DMS53 treated with DMSO at 0.1 percent for 48 hours (cell line): ENCODE measurements around the gene CKLF.
"Not testable (repeated sequence)": the region's sequence is repeated elsewhere in the genome, so short reads cannot be mapped to it uniquely, and the experiment has no call there.

Experiments
- DNase-seq: peaks from one replicate; lab custom pipeline; 2025; ENCODE audit not compliant: unreplicated experiment; lab: John Stamatoyannopoulos, UW

The CKLF gene

DNA sequence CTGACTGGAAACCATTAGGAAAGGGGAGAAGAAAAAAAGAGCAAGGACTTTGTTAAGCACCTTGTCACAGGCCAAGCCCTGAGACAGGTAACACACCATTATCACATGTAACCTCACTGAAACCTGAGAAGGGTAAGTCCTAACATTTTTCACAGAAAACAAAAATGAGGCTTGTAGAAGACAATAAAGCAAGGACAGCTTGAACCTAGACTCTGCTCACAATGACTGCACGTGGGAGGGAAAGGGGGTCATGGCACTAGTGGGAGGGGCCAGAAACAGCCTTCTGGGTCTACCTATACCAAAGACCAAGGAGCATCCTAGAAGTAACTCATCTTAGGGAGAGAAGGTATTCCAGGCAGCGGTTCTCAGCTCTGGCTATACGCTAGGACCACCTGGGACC, 10.0 kb upstream of the CKLF start:
- DNase-seq: no peak

DNA sequence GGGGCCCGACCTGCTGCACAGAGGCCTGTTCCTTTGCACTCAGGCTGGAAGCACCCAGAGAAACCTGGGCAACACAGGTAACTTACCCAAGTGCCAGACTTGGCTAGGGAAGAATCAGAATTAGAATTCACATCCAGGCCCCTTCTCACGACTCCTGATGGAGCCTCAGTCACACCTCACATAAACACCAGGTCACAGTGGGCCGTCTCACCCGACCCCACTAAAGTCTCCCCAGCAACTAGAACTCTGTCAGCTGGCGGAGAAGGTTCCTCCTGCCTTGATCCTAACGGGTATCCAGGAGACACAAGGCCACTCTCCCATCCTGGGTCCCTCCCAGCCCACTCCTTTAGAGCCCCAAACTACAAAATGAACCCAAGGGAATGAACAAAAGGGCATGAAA, 8.8 kb upstream of the CKLF start:
- DNase-seq: no peak

DNA sequence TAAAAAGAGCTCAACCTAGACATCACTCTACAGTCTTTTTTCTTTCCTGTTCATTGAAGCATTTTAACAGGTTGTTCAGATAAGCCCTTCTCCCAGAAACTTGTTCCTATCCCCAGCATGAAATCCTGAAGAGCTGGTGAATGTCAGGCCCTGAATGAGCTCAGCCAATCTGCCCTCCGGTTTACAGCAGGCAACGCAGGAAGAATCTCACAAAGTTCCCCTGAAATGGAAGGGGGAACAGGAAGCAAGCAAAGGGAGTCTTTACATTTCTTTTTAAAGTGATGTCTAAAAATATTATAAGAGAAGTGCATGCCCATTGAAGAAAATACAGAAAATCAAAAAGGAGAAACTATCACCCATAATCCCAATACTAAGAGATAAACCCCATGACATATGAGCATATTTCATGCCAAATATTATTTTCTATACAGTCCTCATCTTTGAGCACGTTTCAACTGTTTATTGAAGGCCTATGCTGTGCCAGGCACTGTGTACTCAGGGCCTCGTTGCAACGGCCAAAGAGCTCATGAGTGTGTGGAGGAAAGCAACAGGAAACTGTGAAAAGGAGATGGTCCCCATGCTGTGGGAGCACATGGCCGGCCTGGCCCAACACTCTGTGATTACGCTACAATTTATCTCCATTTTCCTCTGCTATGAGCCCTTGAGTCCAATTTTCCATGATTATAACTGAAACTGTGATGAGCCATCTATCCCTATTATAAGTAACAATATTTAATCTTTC, 8.2 kb upstream of the CKLF start:
- DNase-seq: no peak

DNA sequence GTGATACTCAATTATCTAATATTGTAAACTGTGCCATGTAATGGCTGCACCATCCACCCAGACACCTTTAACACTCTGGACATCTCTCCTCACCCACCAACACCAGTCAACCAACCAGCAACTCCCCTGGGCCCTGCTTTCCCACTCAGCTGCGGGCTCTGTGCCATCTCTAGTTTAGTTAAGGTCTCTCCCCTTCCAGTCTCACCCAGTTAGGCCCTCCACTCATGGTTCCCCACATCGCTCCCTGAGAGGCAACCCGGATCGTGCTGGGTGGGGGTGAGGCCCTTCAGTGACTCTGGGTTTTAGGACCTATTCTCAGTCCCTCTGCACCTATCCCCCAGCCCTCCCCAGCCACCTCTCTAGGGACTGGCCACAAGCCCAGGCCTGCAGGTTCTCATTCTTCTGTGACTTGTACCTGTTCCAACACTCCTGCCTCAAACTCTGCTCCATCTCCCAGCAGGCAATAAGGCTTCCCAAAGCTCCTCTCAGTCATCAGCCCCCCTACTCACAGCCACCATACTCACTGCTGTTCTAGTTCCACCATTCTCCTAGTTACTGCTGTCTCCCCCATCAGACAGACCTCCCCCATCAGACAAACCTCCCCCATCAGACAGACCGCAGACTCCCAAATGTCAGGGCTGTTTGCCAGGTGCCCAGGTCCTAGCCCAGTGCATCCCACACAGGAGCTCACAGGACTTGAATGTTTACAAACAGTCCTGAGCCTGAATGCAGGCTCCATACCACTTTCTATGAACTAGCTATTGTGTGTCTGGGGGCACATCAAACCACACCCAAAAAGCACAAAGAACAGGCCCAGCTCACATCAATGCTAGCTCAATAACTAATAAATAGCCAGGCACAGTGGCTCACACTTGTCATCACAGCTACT, 5.0 kb upstream of the CKLF start:
- no peak for DNase-seq

DNA sequence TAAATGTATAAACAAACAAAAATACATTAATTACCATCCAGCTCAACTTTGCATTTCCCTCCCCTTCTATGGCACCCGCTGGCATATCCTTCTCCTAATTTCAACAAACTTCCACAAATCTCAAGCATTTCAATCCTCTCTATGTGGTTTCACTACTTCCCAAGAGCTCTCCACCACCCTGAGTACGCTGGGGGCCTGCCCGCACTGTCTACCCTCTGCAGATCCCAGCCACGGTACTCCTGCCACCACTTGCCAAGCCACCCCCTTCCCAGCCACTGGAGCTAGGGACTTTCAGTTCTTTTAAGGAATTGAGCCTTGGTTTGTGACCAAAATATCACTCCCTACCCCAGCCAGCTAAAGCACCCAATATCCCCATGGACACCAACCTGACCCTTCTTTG, 4.3 kb upstream of the CKLF start:
- DNase-seq: no peak

DNA sequence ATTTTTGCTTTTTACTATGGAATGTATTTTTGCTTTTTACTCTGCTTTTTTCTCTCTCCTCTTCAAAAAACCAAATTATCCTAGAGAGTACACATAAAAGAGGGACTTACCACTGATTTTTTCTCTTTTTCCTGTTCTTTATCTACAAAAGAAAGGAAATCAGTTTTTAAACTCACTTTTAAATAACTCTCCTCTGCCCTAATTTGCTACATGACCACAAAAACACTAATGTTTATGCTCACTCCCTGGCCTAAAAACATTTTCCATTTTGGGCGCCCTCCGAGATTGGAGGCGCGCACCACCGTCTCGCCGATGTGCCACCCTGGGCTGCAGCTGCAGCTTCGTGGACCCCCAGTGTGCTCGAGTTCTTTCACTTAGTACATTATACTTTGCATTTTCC, 3.5 kb upstream of the CKLF start:
- DNase-seq: no peak

DNA sequence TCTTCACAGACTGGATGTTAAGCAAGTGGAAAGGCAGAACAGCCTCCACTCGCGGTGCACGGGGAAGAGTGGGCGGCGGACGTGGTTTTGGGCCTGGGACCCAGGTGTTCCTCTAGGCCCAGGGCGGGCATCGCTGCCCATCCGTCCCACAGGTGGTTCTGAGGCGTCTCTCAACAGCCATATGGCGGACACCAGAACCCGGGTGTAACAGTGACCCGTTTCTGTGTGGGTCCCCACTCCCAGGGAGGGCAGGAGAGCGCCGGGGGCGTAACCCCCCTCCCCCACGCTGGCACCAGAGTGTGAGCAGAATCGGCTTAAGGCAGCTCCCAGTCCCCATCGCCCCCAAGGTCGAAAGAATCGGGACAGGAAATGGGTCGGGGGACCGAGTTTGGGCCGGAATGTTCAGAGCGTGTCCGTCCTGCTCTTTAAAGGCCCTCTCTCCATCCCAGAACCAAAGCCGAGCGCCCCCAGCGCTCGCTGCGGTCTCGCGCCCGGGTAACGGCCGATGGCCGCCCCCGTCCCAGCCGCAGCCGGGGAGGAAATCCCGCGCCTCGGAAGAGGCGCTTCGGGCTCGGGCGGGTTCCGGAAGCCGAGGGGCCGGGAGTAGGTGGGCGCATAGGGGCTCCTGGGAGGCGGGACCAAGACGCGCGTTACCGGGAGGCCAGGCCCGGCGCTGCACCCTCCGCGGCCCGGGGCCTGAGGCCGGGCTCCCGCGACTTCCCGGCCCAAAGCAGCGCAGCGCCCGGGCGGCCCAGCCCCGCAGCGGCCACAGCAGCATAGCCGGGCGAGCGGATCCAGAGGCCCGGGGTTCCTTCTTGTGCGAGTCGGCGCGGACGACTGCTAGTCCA, 2.9 kb upstream of the CKLF start, which contains the start of gene TK2:
TSS of gene TK2 (minus strand) at position 839 of the 848 bp plus-strand sequence. CDS start at position 778, 61 bp downstream.
- DNase-seq: peak; percentile 16

DNA sequence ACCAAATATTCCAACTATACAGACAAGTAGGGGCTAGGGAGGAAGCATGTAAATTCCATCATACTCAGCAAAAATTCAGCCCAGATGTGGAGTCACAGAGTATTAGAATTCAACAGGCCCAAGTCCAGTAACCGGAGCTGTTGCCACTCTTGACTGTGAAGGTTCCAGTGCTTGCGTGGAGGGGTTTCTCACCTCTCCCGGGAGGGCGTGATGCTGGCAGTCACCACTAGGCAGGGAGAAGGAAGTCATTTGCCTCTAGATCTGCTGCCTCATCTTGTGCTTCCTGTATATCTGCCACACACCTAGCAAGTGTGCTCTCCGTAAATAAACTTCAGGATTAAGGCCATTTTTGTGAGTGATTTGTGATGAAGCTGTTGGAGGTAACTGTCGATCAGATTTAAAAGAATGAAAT, 1.0 kb upstream of the CKLF start:
- DNase-seq: peak; percentile 15

DNA sequence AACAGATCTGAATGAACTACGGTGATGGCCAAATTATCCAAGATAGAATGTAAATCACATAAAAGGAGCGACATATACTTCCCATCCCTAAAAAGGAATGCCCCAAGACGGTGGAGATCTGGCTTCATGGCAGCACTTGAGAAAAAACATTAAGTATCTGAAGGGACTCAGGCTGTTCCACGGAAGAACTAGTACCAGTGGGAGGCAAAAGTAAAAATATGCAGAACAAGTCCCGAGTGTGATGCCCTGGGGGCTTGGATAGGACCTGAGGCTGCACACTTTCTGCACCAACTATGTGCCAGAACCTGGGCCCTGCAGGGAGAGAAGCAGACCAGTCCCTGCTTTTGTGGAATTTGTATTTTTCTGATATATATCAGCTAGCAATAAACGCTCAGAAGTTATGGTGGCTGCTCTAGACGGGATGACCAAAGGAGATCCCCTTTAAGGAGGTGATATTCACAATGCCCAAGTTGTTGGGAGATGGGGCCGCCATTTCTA, 539 bp upstream of the CKLF start:
- DNase-seq: no peak

DNA sequence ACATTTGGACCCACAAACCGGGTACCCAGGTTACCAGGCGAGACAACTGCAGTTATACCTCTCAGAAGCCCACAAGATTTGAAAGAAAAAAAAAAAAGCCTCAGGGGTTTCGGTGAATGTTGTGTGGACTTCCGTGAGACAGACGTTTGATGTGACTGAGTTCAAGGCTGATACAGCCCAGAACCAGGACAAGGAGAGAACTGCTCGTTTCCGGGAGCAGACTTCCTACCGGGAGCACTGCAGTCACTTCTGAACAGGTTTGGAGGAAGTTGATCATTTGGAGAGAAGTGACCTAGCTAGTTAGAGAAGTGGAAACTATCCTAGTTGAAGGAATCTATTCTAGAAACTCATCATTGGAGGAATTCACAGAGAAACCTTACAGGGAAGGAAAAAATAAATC, 847 bp downstream of the CKLF start:
- no peak for DNase-seq

DNA sequence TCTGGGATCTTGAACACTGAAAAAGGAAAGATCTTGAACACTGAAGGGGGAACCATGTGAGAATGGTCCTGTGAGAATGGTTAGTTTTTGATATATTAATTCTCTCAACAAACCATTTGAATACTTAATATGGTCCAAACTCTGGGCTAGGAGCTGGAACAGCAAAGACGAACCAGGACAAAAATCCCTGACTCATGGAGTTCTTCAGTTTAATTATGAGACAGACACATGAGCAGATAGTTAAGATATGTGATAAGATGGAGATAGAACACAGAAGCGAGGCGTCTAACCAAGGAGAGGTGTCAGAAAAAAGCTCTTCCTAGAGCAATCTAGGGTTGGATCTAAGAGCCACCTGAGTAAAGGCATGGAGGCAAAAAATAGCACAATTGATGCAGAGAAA, 1.6 kb downstream of the CKLF start:
- no peak for DNase-seq

DNA sequence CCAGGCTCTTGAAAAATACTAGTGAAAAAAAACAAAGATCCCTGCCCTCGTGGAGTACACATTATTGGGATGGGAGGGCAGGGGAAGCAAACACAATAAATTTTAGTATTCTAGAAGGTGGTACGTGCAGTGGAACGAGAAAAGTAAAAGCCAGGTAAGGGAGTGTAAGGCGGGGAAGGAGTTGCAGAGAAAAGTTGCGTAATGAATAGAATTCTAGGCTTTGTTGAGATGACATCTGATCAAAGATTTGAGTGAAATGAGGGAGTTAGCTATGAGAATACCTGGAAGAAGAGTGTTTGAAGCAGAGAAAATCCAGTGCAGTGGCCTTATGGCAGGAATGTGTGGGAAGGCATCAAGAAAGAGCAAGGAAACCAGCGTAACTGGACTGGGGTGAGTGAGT, 2.1 kb downstream of the CKLF start:
- no peak for DNase-seq

DNA sequence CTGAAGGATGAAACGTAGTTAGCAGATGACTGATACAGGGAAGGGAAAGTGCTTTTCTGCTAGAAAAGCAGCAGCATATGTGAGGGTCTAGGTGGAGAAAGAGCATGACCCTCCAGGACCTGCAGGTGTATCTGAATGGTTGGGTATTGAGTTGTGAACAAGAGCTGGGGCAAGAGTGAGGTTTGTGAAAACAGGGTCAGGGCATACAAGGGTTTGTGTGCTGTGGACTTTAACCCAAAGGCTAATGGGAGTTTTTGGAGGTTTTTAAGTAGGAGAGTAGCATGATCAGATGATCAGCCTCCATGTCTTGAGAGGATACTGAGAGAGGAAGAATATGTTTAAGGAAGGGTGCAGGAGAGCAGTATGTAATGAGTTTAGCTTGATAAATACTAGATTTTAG, 7.7 kb downstream of the CKLF start:
- DNase-seq: no peak

DNA sequence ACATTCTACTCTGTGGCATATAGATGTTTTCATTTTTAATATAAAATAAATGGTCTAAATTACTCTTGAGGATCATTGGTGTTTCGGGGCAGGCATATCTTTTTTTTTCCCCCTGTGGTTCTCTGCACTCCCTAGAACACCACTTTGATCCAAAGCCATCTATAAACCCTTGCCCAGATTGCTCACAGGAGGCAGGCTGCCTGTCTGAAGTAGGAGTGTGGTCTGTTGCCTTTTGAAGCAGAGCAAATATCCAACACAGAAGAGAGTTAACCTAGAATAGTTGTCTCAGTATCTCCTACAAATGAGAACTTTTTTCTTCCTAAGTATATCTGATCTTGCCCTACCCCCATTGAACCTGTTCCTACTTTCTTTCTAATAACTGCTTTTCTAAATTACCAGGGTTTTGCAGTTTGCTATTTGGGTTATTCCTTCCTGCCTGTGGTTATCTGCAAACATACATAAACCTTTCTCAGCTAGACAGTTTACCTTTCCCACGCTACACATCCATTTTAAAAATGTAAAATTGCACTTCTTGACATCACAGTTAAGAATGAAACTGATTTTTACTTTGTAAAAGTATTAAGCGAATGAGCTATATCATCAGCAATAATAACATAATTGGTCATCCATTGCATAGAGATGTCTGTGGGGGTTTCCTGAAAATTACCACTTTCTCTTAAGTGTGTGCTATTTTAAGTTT, 9.2 kb downstream of the CKLF start:
- DNase-seq: no peak

DNA sequence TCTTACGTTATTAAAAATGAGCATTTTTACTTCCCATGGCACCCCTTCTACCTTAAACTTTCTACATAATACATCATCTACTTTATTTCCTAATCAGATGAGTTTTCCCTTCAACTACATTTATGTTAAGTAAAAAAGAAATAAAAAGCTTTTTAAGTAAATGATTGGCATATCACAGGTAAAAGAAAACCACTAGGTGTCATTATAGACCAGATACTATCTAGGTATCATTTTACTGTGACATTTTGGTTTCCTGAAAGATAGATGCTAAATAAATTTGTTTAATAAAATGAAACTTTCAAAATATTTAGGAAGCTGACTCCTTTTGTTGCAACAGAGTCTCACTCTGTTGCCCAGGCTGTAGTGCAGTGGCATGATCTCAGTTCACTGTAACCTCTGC, 10.0 kb downstream of the CKLF start:
- DNase-seq: no peak

DNA sequence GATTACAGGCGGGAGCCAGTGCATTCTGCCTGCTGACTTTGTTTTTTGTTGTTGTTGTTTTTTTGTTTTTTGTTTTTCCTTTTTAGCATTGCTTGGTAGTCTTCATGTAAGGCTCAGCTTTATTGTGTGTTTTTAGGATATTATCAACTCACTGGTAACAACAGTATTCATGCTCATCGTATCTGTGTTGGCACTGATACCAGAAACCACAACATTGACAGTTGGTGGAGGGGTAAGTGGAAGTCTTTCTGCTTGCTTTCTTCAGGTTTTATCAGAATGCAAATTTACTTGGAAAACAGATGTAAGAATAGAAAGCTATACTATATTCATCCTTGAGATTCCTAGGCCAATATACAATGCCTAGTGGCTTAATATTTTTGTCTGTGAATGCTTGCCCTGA, 10.6 kb downstream of the CKLF start:
- DNase-seq: no peak

DNA sequence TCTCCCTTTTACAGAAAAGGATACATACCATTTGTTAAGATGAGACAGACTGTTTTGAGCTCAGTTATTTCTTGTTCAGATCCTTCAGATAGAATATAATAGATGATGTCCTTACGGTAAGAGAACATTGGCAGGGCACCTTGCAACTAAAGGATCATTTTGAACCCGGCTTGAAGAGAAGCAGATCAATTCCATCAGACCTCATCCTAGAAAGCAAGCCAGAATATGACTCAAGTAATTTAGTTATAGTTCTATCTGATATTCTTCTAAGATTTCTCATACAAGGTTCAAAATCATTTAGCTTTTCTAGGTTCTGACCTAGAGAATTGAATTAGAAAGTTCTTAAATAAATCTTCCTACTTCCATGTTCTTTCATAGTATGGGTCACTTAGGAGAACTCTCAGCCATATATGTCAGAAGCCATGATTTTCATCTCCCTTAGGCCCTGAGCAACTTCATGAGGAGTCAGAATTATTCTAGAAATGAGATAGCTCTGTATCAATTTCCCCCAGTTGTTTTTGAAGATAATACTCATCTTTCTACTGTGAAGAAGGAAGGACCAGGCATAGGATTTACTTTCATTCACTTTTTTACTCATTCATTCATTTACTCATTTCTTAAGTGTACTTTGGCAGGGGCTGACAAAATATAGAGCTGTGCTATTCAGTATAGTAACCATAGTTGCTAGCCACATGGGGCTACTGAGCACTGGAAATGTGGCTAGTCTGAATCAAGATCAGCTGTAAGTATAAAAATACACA, 11.4 kb downstream of the CKLF start:
- DNase-seq: no peak

DNA sequence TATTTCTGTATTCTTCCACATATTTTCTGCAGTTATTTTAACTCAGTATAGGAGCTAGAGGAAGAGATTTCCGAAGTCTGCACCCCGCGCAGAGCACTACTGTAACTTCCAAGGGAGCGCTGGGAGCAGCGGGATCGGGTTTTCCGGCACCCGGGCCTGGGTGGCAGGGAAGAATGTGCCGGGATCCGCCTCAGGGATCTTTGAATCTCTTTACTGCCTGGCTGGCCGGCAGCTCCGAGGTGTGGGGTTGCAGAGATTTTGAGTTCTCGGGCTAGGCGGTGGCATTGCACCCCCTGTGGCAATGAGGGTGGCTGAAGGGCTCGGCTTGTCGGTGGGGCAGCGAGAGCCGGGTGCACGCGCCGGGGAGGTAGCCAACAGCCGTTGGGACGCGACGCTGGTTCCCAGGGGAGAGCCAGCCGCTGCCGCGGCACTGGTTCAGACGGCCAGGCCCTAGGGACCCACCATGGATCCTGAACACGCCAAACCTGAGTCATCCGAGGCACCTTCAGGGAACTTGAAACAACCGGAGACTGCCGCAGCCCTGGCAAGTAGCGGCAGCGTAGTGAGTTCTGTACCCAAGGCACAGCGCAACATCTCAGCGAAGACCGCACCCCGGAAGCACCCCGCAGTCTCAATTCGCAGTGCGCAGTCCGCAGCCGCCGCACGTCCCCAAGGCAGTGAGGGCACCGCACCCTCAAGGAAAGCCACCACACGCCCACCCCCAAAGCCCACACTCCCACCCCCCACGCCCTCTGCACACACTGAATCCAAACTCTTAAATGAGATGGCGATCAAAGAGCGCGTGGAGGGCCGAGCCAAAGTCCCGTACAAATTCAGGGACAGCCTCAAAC, 13.9 kb downstream of the CKLF start, which contains the start of gene CMTM1:
TSS of gene CMTM1 (plus strand) at position 389 of the 851 bp plus-strand sequence. CDS start at position 464, 75 bp downstream.
- no peak for DNase-seq

DNA sequence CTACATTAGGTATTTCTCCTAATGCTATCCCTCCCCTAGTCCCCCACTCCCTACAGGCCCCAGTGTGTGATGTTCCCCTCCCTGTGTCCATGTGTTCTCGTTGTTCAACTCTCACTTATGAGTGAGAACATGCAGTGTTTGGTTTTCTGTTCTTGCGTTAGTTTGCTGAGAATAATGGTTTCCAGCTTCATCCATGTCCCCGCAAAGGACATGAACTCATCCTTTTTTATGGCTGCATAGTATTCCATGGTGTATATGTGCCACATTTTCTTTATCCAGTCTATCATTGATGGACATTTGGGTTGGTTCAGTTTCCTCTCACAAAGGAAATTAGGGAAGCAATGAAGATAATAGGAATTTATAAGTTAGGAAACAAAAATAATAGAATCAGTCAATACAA, 14.9 kb downstream of the CKLF start:
- not testable (repeated sequence) for DNase-seq
